Measurements from ENCODE around the gene ZDHHC17.

DNA sequence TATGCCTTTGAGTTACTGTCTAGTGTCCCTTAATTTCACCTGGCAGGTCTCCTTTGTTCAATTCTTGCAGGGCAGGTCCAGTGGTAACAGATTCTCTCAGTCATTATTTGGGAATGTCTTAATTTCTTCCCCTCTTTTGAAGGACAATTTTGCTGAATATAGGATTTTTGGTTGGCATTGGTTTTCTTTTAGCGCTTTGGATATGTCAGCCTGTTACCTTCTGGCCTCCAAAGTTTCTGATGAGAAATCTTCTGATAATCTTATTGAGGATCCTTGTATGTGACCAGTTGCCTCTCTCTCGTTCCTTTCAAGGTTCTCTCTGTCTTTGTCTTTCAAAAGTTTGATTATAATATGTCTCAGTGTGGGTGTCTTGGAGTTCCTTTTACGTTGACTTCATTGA lies 38.1 kb downstream of the ZDHHC17 start:
- TF ChIP-seq, protein P1, sequence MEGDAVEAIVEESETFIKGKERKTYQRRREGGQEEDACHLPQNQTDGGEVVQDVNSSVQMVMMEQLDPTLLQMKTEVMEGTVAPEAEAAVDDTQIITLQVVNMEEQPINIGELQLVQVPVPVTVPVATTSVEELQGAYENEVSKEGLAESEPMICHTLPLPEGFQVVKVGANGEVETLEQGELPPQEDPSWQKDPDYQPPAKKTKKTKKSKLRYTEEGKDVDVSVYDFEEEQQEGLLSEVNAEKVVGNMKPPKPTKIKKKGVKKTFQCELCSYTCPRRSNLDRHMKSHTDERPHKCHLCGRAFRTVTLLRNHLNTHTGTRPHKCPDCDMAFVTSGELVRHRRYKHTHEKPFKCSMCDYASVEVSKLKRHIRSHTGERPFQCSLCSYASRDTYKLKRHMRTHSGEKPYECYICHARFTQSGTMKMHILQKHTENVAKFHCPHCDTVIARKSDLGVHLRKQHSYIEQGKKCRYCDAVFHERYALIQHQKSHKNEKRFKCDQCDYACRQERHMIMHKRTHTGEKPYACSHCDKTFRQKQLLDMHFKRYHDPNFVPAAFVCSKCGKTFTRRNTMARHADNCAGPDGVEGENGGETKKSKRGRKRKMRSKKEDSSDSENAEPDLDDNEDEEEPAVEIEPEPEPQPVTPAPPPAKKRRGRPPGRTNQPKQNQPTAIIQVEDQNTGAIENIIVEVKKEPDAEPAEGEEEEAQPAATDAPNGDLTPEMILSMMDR (IDR thresholded peaks at IDR 0.05; ENCODE audit: low read depth, low read length, missing input control): no peak
- TF ChIP-seq, protein P2, sequence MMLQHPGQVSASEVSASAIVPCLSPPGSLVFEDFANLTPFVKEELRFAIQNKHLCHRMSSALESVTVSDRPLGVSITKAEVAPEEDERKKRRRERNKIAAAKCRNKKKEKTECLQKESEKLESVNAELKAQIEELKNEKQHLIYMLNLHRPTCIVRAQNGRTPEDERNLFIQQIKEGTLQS (IDR thresholded peaks at IDR 0.05): no peak
- TF ChIP-seq RAD21 (IDR thresholded peaks at IDR 0.05): no peak
- no peak for TF ChIP-seq YY1 (IDR thresholded peaks at IDR 0.05)
- TF ChIP-seq TAF1 (conservative IDR thresholded peaks at IDR 0.05): no peak
- TF ChIP-seq, protein P3, sequence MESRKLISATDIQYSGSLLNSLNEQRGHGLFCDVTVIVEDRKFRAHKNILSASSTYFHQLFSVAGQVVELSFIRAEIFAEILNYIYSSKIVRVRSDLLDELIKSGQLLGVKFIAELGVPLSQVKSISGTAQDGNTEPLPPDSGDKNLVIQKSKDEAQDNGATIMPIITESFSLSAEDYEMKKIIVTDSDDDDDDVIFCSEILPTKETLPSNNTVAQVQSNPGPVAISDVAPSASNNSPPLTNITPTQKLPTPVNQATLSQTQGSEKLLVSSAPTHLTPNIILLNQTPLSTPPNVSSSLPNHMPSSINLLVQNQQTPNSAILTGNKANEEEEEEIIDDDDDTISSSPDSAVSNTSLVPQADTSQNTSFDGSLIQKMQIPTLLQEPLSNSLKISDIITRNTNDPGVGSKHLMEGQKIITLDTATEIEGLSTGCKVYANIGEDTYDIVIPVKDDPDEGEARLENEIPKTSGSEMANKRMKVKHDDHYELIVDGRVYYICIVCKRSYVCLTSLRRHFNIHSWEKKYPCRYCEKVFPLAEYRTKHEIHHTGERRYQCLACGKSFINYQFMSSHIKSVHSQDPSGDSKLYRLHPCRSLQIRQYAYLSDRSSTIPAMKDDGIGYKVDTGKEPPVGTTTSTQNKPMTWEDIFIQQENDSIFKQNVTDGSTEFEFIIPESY (IDR thresholded peaks at IDR 0.05): no peak
- TF ChIP-seq GABPA (IDR thresholded peaks at IDR 0.05 in 1 of 2, conservative IDR thresholded peaks at IDR 0.05 in 1 of 2): no peak
- no peak for TF ChIP-seq FOXA1 (IDR thresholded peaks at IDR 0.05)

Data from liver (tissue), 3 donors.